Activated naive CD4-positive, alpha-beta T cell treated with anti-CD3 and anti-CD28 coated beads, Interleukin-2, amount 50 U/mL, for 16 hours (primary cell): ENCODE data around the gene ZNF516.

ENCODE experiments used
- DNase-seq: peaks from one replicate; pipeline ENCODE4 v3.0.0-alpha.2; 2020

ZNF516 gene

GRCh38 chr18:76455003-76455676 is 39.9 kb downstream of the ZNF516 start:
- DNase-seq = no peak

GRCh38 chr18:76454418-76454817 is 40.6 kb downstream of the ZNF516 start:
- DNase-seq = no peak

- no peak for DNase-seq
Observed at GRCh38 chr18:76453932-76454331, 41.1 kb downstream of the ZNF516 start.

GRCh38 chr18:76453057-76453561 is 41.9 kb downstream of the ZNF516 start:
- no peak for DNase-seq

- no peak for DNase-seq
Observed at GRCh38 chr18:76452357-76452756, 42.7 kb downstream of the ZNF516 start.

- no peak for DNase-seq
Observed at GRCh38 chr18:76451396-76452331, 43.4 kb downstream of the ZNF516 start.

GRCh38 chr18:76450452-76451395 is 44.3 kb downstream of the ZNF516 start:
- DNase-seq = no peak

GRCh38 chr18:76449111-76449453 is 46.0 kb downstream of the ZNF516 start:
- no peak for DNase-seq

GRCh38 chr18:76448256-76449110 is 46.6 kb downstream of the ZNF516 start:
- DNase-seq = no peak

- no peak for DNase-seq
Observed at GRCh38 chr18:76447258-76447890, 47.7 kb downstream of the ZNF516 start.

GRCh38 chr18:76446321-76447257 is 48.5 kb downstream of the ZNF516 start:
- DNase-seq = no peak

GRCh38 chr18:76445741-76446232 is 49.3 kb downstream of the ZNF516 start:
- DNase-seq = no peak

- DNase-seq = no peak
Observed at GRCh38 chr18:76445275-76445674, 49.8 kb downstream of the ZNF516 start.

GRCh38 chr18:76444446-76445105 is 50.5 kb downstream of the ZNF516 start:
- no peak for DNase-seq

GRCh38 chr18:76443519-76444445 is 51.3 kb downstream of the ZNF516 start:
- no peak for DNase-seq

- DNase-seq = no peak
Observed at GRCh38 chr18:76442413-76443171, 52.5 kb downstream of the ZNF516 start.

GRCh38 chr18:76441668-76442412 is 53.2 kb downstream of the ZNF516 start:
- no peak for DNase-seq
